Activated CD4-positive, alpha-beta T cell treated with anti-CD3 and anti-CD28 coated beads, Interleukin-2, Interleukin-4, amounts not matched to agents 100 ng/mL and 50 ng/mL, durations not matched to agents 16 hours and 8 hours (primary cell): Measurements from ENCODE around the gene RAB1A.

Experiments used
- DNase-seq: peaks from one replicate; pipeline ENCODE4 v3.0.0-alpha.2; 2020; ENCODE audit warnings: low spot score

RAB1A gene

DNA sequence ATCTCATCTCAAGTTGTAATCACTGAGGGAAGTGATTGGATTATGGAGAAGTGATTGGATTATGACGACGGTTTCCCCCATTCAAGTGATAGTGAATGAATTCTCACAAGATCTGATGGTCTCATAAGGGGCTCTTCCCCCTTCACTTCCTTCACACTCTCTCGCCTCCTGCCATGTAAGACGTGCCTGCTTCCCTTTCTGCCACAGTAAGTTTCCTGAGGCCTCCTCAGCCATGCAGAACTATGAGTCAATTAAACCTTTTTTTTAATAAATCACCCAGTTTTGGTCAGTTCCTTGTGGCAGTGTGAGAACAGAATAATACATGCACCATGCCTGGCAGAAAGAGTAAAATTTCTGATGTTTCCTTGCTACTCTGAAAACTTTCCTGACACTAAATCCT lies 37.1 kb downstream of the RAB1A start:
- no peak for DNase-seq

DNA sequence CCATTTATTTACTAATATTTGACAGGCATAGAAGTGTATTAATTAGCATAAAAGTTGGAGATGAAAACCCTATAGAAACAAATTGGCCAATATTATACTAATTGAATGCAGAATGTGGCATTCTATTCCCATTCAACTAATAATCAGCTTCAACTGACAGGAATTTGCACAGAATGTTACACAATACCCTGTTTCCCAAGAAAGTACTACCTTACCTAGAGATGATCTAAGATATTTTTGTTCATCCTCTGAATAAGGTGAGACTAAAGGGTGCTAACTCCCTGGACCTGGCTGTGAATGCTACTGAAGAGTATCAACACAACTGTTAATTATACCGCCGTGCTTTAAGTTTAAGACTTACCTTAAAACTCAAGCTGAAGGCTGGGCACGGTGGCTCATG lies 44.8 kb downstream of the RAB1A start:
- DNase-seq, result no peak

DNA sequence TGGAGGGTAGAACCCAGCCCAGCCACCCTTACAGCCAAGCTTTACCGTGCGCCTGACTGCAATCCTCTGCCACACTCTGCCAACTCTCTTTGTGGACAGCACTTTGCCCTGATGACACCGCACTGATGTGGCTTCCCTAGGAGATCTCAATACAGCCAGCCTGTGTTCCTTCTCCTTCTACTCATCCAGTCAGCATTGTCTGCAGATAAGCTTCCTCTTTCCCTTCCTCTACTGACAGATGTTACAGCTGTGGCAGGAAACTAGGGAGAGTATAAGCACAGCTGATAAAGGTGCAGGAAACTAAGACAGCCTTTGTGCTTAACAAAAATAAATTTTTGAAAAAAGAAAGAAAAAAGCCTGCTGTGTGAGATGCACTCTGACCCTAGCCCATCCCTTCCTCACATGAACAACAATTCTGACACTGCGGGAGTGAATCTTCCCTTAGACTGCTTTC lies 48.6 kb downstream of the RAB1A start:
- DNase-seq, result no peak

DNA sequence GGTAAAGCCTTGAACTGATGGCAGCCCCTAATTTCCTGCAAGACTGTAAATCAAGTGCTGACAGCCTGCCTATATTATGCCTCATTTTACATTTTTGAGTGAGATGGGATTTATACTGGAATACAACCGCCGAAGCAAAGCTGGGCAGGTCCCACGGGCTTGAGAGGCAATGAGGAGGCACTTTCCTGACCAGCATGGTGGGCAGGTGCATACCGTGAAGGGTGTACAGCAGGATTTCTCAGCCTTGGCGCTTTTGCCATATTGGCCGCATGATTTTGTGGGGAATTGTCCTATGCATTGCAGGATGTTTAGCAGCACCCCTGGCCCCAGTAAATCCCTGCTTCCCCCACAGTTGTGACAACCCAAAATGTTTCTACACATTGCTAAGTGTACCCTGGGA lies 50.9 kb downstream of the RAB1A start:
- no peak for DNase-seq

DNA sequence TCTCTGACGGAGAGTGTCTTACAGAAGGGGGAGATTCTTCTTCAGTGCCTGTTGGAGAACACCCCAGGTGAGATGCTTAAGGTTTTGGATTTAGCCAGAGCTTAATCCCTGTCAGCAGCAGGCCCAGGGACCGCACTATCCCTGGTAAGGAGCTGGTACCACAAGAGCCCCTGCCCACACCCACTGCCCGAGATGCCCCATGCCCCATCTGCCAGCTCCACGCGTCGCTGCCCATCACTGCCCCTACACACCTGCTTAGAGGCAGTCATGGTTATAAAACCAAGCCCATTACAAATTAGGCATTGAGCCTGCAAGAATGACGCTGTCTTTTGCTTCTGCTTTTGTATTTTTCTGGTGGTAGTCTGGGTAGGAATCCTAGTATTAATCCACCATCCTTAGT lies 52.0 kb downstream of the RAB1A start:
- no peak for DNase-seq

DNA sequence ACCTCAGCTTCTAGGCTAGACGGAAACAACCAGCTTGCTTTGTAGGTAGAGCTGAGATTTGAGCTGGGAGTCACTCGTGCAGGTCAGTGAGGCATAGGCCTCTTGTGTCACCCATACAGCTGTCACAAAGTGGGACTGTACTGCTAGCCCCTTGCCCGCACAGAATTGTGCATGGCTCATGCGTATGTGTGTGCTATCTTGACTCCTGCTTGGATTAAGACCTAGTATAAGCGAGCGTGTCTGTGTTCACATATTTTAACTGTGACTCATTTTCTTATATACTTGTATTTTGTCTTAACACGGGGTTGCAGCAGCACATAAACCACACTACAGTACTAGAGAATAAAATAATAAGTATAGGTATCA lies 53.6 kb downstream of the RAB1A start:
- no peak for DNase-seq

DNA sequence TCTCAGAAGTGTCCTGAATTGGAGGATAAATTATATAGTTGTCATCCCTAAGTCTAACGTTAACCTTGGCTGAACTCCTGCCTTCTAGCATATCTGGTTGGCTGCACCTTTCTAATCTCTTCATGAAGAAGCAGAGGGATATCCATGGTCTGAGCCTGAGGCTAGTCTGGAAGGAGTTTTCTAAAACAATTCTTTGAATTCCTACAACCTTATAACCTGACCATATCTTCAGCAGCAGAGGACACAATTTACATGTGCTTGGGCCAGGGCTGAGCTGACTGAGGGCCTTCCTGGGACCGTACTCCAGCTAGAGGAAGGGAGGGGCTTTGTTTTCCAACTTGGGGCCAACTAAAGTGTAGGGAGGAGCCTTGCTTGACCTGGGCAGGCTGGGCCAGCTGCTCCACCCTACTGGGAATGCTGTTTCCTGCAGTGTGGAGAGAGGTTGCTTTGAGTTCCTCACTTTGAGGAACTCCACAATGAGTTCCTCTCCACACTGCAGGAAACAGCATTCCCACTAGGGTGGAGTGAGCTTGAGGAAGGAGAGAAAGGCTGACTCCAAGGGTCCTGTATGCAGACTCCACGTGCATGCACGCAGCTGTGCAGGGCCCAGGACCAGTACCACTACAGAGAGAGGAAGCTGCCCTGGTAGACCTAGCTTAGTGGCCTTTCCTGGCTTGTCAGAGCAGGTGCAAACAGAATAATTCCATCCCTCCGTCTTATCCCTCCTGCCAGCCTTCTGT lies 54.1 kb downstream of the RAB1A start:
- no peak for DNase-seq

DNA sequence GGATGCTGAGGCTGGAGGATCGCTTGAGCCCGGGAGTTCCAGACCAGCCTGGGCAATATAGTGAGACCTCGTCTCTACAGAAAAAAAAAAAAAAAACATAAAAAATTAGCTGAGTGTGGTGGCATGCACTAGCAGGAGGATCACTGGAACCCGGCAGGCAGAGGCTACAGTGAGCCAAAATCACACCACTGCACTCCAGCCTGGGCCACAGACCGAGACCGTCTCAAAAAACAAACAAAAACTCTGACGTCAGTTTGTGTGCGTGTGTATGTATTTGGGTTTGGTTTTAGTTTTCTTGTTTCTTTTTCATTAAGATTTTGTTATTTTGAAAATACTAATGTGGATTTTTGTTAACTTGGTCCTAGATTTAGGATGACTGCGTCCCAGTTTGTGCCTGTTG lies 54.7 kb downstream of the RAB1A start:
- DNase-seq, result no peak

DNA sequence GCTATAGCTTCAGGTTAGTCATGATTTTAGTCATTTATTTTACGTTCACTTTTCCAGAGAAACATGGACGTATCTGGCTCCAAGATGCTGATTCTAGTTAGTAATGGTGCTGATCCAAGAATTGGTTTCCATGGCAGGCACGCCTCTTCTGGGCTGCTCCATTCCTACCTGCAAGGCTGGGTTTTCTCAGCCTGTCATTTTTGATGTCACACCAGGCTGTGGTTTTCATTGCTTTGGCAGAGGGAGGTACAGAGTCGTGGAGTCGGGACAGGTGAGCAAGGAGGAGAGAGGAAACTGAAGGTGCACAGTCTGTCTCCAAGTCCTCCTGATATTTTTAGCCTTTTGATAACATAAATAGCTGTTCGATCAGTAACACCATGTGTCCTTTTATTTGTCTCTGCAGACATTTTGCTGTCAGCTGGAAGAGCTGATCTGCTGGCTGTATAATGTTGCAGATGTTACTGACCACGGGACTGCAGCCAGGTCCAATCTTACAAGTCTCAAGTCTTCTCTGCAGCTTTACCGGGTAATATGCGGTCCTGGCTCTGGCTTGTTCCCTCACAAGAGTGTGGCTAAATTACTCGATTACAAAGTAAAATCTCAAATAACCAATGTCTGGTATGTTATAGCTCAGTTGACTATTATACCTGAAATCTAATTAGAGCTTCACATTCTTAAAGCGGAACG lies 55.9 kb downstream of the RAB1A start:
- DNase-seq, result no peak

DNA sequence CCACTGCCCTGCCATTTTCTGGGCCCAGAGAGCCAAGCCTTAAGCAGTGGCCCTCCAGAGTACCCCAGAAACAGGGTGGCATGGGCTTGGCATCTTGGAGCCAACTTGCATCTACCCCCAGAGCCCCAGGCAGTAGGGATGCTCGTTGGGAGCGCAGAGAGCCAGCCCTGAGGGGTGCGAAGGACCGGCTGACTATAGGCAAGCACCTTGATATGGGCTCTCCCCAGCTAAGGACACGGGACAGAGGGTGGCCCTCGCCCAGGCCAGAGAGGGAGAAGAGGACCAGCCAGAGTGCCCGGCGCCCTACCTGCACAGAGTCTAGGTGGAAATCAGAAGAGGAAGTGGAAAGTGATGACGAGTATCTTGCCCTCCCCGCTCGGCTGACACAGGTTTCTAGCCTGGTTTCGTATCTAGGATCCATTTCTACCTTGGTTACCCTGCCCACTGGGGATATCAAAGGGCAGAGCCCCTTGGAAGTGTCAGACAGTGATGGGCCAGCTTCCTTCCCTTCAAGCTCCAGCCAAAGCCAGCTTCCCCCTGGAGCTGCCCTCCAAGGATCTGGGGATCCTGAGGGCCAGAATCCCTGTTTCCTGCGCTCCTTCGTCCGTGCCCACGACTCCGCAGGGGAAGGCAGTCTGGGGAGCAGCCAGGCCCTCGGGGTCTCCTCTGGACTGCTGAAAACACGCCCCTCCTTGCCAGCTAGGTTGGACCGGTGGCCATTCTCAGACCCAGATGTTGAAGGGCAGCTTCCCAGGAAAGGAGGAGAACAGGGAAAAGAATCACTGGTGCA lies 57.5 kb downstream of the RAB1A start:
- DNase-seq, result no peak

DNA sequence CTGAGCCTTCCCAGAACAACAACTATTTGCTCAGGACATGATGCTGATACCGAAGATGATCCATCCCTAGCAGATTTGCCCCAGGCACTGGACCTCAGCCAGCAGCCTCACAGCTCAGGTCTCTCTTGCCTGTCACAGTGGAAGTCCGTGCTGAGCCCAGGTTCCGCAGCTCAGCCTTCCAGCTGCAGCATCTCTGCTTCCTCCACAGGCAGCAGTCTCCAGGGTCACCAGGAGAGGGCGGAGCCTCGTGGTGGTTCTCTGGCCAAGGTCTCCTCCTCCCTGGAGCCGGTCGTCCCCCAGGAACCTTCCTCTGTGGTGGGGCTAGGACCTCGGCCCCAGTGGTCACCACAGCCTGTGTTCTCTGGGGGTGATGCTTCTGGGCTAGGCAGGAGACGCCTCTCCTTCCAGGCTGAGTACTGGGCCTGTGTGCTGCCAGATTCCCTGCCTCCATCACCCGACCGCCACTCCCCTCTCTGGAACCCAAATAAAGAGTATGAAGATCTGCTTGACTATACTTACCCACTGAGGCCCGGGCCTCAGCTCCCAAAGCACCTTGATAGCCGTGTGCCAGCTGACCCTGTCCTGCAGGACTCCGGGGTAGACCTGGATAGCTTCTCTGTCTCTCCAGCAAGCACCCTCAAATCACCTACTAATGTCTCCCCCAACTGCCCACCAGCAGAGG lies 58.3 kb downstream of the RAB1A start:
- DNase-seq, result no peak

DNA sequence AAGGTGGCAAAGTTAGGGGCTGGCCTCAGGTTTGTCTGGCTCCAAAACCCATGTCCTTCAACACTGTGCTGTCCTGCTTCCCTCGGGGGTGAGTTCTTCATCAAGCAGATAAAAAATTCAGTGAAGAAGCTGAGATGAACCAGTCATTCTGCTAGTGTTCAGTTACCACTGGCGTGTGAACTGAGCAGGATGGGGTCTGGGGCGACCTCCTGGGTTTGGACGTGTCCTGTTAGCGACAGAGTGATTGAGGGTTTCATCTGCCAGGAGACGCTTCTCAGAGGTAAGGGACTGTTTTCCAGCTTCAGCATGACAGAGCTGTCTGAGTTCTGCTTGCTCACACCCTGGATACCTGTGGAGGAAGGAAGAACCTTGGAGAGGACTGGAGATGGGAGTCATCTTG lies 59.0 kb downstream of the RAB1A start:
- no peak for DNase-seq

DNA sequence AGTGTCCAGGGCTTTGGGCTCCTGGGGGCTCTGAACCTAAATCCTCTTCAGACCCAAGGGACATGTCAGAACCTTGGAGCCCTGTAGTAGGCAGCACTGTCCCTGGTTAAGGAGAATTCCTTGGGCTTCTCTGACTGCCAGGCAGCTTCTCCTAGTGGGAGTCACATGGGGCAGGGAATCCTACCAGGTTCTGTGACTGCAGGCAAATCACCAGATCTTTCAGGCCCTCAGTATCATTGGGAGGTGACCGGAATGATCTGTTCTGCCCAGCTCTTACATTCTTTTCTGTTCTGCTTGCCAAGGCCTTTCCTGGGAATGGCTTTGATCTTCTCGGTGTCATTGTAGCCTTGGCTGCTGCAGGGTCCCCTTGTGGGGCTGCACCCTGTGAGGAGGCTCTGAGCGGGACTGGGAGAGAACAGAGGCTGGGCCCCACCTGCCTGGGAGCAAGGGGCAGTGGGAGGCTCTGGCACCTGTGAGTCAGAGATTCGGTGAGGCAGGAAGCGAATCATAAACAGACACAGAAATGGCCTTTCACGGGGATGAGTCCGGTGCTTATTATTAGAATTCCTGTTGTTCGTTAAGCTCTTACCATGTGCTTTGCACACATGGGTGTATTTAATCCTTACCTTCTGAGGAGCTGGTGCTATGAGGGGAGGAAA lies 59.6 kb downstream of the RAB1A start:
- no peak for DNase-seq

DNA sequence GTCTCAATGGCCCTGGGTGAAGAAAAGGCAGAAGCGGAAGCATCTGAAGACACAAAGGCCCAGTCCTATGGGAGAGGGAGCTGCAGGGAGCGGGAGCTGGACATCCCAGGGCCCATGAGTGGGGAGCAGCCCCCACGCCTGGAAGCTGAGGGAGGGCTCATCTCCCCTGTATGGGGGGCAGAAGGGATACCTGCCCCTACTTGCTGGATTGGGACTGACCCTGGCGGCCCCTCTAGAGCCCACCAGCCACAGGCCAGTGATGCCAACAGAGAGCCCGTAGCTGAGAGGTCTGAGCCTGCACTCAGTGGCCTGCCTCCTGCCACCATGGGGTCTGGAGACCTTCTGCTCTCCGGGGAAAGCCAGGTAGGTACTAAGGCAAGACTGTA lies 60.5 kb downstream of the RAB1A start:
- DNase-seq, result no peak

DNA sequence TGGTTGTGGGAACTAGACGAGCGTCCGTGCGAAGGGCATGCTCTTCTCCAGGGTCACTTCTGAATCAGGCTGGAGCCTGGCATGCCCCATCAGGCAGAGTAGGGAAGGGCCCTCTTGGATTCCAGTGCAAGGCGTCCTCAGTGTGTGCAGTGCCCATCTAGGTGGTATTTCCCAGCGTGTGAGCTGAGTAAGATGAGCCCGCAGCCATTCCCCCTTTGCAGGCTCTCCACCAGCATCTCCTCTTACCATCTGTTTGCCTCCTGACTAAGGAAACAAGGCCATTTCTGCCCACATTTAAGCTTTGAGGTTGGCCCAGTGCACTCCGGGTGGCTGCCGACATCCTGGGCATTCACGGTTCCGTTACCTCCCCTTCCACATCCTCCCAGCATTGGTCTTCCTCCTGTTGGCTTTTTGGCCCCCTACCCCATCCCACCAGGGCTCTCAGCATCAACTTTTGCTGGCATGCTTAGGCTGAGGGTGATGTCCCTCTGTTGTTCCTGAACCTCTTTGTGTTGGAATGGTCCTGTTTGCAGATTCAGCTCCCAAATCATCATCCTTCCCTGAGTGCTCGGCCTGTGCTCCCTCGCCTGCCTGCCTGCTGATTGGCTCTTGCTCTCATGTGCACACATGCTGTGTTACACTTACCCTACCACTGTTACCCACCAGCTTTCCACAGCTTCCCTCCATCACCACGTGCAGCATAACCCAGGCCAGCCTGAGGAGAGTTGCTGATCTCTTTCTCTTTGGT lies 61.9 kb downstream of the RAB1A start:
- no peak for DNase-seq

DNA sequence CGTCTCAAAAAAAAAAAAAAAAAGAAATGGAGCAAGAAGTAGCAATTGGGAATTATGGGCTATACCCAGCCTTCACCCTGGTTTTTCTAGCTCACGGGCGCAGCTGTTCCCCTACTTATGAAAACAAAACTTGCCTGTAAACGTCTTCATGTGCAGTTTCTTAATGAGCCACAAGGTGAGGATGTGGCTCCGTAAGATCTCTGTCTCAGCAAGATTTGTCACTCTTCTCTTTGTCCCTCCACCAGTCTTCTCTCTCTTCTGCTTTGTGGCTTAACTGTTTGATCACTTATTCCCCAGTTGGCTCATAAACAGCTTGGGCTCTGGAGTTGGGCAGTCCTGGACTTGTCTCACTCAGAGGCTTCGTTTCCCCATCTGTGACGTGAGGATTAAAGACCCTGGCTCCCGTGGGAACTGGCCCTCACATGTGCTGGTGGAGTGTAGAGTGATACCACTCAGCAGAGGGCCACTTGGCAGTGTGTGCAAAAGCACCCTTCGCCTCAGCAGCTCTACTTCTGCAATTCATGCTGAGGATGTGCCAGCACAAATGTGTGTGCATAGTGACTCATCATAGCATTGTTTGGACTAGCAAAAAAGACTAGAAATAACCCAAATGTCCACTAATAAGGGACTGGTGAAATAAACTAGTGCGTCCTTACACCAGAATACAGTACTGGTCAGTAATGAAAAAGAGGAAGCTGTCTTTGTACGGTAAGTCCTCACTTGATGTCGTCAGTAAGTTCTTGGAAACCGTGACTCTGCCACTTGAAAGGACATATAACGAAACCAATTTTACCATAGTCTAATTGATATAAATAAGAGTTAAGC lies 65.0 kb downstream of the RAB1A start:
- DNase-seq, result peak; percentile 69

DNA sequence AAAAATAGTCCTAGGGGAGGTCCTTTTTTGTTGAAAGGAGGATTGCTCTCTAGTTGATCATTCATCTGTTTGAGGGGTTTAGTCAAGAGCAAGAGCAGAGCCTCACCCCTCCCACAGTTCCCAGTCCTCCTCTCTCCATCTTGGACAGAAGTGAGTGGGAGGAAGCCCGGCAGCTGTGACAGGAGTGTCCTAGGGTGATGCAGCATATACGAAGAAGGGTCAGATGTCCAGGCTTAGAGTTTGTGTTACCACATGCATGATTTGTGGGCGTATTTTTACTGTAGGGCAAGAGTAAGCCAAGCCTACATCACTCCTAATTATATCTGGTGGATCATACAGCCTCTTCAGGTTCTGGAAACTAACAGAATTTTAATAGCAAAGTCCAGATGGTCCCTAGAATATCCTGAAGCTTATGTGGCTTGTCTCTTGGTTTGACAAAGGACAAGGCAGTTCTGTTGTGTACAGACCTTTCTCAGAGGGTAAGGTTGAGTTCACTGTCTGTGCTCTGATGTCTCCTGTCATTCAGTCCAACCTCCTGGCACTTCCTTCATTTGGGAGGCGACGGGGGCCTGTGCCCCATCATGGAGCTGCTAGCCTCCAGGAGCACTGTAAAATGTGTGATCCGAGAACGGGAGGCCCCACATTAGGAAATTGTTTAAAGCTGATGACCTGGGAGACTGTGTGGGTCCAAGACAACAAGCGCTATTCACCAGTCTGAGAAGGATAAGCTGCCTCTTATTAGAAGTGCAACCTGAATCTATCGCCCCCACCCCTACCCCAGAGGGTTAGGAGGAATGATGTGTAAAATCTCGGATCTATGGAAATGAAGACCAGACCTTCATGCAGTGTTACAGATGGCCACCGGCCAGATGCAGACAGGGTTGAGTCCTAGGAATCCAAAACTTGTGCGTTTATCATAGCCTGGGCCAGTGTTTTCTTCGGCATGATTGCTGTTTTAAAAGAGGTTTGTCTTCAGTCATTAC lies 66.8 kb downstream of the RAB1A start:
- no peak for DNase-seq

DNA sequence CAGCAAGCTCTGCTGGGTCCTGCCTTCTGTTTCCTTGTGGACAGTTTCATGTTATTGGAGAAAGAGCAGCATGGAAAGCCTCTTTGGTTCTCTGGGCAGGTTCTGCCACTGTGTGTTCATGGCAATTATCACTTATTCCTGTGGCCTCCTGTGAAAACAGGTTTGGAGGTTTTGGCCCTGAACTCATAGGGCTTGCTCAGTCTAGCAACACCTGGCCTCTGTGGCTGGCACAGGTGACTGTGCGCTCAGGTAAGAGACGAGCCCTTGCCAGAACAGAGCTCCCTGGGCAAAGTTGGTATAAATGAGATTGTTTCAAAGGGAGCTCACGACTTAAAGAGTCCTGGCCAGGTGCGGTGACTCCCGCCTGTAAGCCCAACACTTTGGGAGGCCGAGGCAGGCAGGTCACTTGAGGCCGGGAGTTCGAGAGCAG lies 68.0 kb downstream of the RAB1A start:
- DNase-seq, result no peak
